Ovary (tissue), 3 donors: ENCODE measurements around the gene JAG2.

ENCODE experiments used
- EP300 ChIP-seq: sonication (generic); formaldehyde crosslinking; IDR thresholded peaks from one replicate; pipeline ENCODE4 v1.6.1; 2017; ENCODE audit warnings: antibody characterized with exemption
- POLR2A ChIP-seq: fragments of 450-650 bp; IDR thresholded peaks from one replicate; pipeline ENCODE4 v1.6.1; 2017; ENCODE audit warnings: antibody characterized with exemption, mild to moderate bottlenecking, moderate library complexity
- TF ChIP-seq, protein P1 (sequence below), 3 donors: fragments of 450-650 bp in 2 of 3; fragments of 200-600 bp in 1 of 3; IDR thresholded peaks; one replicate each; pipeline versions ENCODE4 v1.5.1 to v1.8.0; 2016 to 2022; ENCODE audit warnings: antibody characterized with exemption in 3 of 3, mild to moderate bottlenecking in 1 of 3
- donor health status: DM: no; HTN: no; CAD: no.

DNA sequence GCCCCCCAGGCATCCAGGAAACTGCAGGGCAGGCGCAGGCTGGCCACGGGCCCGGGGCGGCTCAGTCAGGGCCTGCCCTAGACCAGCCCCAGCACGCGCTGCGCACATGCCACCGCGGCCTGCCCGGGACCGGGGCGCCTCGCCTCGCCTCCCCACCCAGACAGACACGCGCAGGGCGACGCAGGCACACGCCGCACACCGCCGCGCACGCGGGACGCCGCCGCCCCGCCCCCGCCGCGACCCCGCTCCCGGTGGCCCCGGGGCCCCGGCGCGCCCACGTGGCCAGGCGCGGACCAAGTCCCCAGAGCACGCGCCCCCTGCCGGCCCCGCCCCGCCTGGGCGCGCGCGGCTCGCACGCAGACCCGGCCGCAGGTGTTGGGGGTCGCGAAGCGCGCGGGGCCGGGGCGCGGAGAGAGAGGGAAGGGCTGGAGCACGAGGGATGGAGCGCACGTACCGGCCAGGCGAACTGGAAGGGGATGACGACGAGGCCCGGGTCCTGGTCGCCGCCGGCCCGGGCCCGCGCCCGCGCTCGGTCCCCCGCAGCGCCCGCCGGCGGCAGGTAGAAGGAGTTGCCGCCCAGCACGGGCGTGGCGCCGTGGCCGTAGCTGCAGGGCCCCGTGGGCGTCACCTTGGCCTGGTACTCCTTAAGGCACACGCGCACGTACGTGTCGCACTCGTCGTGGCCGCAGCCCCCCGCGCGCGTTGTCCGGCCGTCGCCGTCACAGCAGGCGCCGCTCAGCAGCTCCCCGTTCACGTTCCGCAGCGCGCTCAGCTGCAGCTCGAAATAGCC is 1.1 kb downstream of the JAG2 start:
- TF ChIP-seq, protein P1, sequence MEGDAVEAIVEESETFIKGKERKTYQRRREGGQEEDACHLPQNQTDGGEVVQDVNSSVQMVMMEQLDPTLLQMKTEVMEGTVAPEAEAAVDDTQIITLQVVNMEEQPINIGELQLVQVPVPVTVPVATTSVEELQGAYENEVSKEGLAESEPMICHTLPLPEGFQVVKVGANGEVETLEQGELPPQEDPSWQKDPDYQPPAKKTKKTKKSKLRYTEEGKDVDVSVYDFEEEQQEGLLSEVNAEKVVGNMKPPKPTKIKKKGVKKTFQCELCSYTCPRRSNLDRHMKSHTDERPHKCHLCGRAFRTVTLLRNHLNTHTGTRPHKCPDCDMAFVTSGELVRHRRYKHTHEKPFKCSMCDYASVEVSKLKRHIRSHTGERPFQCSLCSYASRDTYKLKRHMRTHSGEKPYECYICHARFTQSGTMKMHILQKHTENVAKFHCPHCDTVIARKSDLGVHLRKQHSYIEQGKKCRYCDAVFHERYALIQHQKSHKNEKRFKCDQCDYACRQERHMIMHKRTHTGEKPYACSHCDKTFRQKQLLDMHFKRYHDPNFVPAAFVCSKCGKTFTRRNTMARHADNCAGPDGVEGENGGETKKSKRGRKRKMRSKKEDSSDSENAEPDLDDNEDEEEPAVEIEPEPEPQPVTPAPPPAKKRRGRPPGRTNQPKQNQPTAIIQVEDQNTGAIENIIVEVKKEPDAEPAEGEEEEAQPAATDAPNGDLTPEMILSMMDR (IDR thresholded peaks at IDR 0.05): no peak
- TF ChIP-seq POLR2A (no peak), EP300 (no peak)
